Calu3 (cell line): ENCODE results near the gene RPS6KA2. TPM values are rescaled to one million over a fixed set of nuclear protein-coding genes. Genes with fewer than 3 reads are reported as not detected.

Experiments
- BruUV-seq: library from RNA; stranded (reverse); fragments of 400-500 nt; replicated peaks from 2 replicates; lab custom pipeline; 2021; lab: Mats Ljungman, UMichigan
- CTCF ChIA-PET: fragments of 300-600 bp; sonication (Branson Sonifier 250); formaldehyde crosslinking; loops from one replicate; lab custom pipeline; 2022; ENCODE audit warnings: antibody characterized with exemption; lab: Charles Lee
- DNase-seq: peaks from one replicate; pipeline ENCODE4 v3.0.0; 2022
- H3K27ac Mint-ChIP-seq: one replicate; pipeline ENCODE4 v1.8.0; 2022; ENCODE audit warnings: mixed read lengths; ENCODE audit not compliant: unreplicated experiment
- H3K27me3 Mint-ChIP-seq: one replicate; pipeline ENCODE4 v1.8.0; 2022; ENCODE audit warnings: mixed read lengths; ENCODE audit not compliant: unreplicated experiment
- H3K36me3 Mint-ChIP-seq: one replicate; pipeline ENCODE4 v1.8.0; 2022; ENCODE audit warnings: mild to moderate bottlenecking, moderate library complexity, mixed read lengths; ENCODE audit not compliant: insufficient read depth, unreplicated experiment
- H3K4me1 Mint-ChIP-seq: one replicate; pipeline ENCODE4 v1.8.0; 2022; ENCODE audit warnings: mild to moderate bottlenecking, low read depth, mixed read lengths; ENCODE audit not compliant: unreplicated experiment
- H3K4me3 Mint-ChIP-seq: one replicate; pipeline ENCODE4 v1.8.0; 2022; ENCODE audit warnings: mild to moderate bottlenecking, low read depth, moderate library complexity, mixed read lengths; ENCODE audit not compliant: unreplicated experiment
- H3K9me3 Mint-ChIP-seq: one replicate; pipeline ENCODE4 v1.8.0; 2022; ENCODE audit warnings: low read depth, mixed read lengths; ENCODE audit not compliant: unreplicated experiment
- CTCF ChIP-seq: fragments of 200-600 bp; IDR thresholded peaks from one replicate; pipeline ENCODE4 v1.8.0; 2022; ENCODE audit warnings: antibody characterized with exemption; ENCODE audit not compliant: unreplicated experiment
- intact Hi-C: fragments of 100-400 bp; cut with micrococcal nuclease; formaldehyde crosslinking; loops from one replicate; pipeline ENCODE4 v1.10.0; 2022; ENCODE audit not compliant: unreplicated experiment
- total RNA-seq: library from RNA; stranded (reverse); gene quantifications from 2 replicates; pipeline ENCODE4 v1.2.3, GENCODE V29; 2022

Gene RPS6KA2
- total RNA-seq, 1 experiment from 2014 or later: 41.3 TPM

GRCh38 chr6:166608774-166609173 lies 18.3 kb downstream of the RPS6KA2 start:
- Mint-ChIP-seq H3K4me1 (no peaks in the 10 kb centered on the region), H3K36me3 (no peaks in the 10 kb centered on the region), H3K4me3 (no peak overlapping the region), H3K27ac (no peak overlapping the region), H3K9me3 (peaks cover 2% of the 10 kb centered on the region), H3K27me3 (no peaks in the 10 kb centered on the region)
- no peak for TF ChIP-seq CTCF
- CTCF ChIA-PET: no interaction called here
- no TSS peak for BruUV-seq
- no peak for DNase-seq
- intact Hi-C loops: no loop called here

GRCh38 chr6:166605752-166606151 lies 21.3 kb downstream of the RPS6KA2 start:
- no peak for TF ChIP-seq CTCF
- intact Hi-C loops: no loop called here
- H3K36me3 Mint-ChIP-seq: no peaks in the 10 kb centered on the region
- no peak for DNase-seq
- H3K4me3 Mint-ChIP-seq: no peak overlapping the region
- H3K4me1 Mint-ChIP-seq: peaks cover 3% of the 10 kb centered on the region
- H3K9me3 Mint-ChIP-seq: peaks cover 6% of the 10 kb centered on the region
- H3K27ac Mint-ChIP-seq: no peak overlapping the region
- CTCF ChIA-PET: no interaction called here
- H3K27me3 Mint-ChIP-seq: no peaks in the 10 kb centered on the region
- BruUV-seq: no TSS peak

GRCh38 chr6:166604911-166605310 lies 22.1 kb downstream of the RPS6KA2 start:
- H3K9me3 Mint-ChIP-seq: peaks cover 6% of the 10 kb centered on the region
- CTCF ChIA-PET: no interaction called here
- intact Hi-C loops: no loop called here
- peaks cover 2% of the 10 kb centered on the region for H3K36me3 Mint-ChIP-seq
- no peaks in the 10 kb centered on the region for H3K27me3 Mint-ChIP-seq
- no peak for TF ChIP-seq CTCF
- DNase-seq: no peak
- no peak overlapping the region for H3K27ac Mint-ChIP-seq
- H3K4me1 Mint-ChIP-seq: peaks cover 7% of the 10 kb centered on the region
- BruUV-seq: no TSS peak
- H3K4me3 Mint-ChIP-seq: no peak overlapping the region

- no peak for DNase-seq
- Mint-ChIP-seq H3K36me3 (peaks cover 4% of the 10 kb centered on the region), H3K27ac (no peak overlapping the region), H3K4me1 (peaks cover 9% of the 10 kb centered on the region), H3K27me3 (no peaks in the 10 kb centered on the region), H3K4me3 (no peak overlapping the region), H3K9me3 (peaks cover 6% of the 10 kb centered on the region)
- TF ChIP-seq CTCF: no peak
- CTCF ChIA-PET: no interaction called here
- BruUV-seq: no TSS peak
- intact Hi-C loops: no loop called here
These were observed 22.7 kb downstream of the RPS6KA2 start for GRCh38 chr6:166604328-166604727.
